Smooth muscle cell (in vitro differentiated cells): ENCODE results near the gene PPP1R14C. TPM values are rescaled to one million over a fixed set of nuclear protein-coding genes. Genes with fewer than 3 reads are reported as not detected.
"Not testable (repeated sequence)": the region's sequence is repeated elsewhere in the genome, so short reads cannot be mapped to it uniquely, and the experiment has no call there.

ENCODE experiments used
- DNase-seq: peaks from one replicate; lab custom pipeline; 2025; ENCODE audit not compliant: unreplicated experiment; lab: John Stamatoyannopoulos, UW
- H2AFZ ChIP-seq: fragments of 200-600 bp; sonication (generic); 2 replicates; pipeline ENCODE4 v1.6.0; 2016; ENCODE audit warnings: antibody characterized with exemption, low read depth, mild to moderate bottlenecking
- H3F3A ChIP-seq: fragments of 200-600 bp; sonication (generic); 2 replicates; pipeline ENCODE4 v1.6.0; 2017; ENCODE audit warnings: antibody characterized with exemption, low read depth
- H3K27ac ChIP-seq: fragments of 200-600 bp; sonication (generic); 2 replicates; pipeline ENCODE4 v1.5.1; 2016; ENCODE audit warnings: low read depth, mild to moderate bottlenecking
- H3K27me3 ChIP-seq: fragments of 200-600 bp; sonication (generic); 2 replicates; pipeline ENCODE4 v1.6.1; 2016; ENCODE audit warnings: low read depth, mild to moderate bottlenecking
- H3K36me3 ChIP-seq: fragments of 200-600 bp; sonication (generic); 2 replicates; pipeline ENCODE4 v1.5.1; 2016; ENCODE audit warnings: low read depth
- H3K4me1 ChIP-seq: fragments of 200-600 bp; sonication (generic); 2 replicates; pipeline ENCODE4 v1.5.1; 2016; ENCODE audit warnings: low read depth
- H3K4me2 ChIP-seq: fragments of 200-600 bp; sonication (generic); 2 replicates; pipeline ENCODE4 v1.6.0; 2016; ENCODE audit warnings: mild to moderate bottlenecking
- H3K4me3 ChIP-seq: fragments of 200-600 bp; sonication (generic); 2 replicates; pipeline ENCODE4 v1.5.1; 2016; ENCODE audit warnings: mild to moderate bottlenecking
- H3K79me2 ChIP-seq: fragments of 200-600 bp; sonication (generic); 2 replicates; pipeline ENCODE4 v1.6.0; 2016; ENCODE audit warnings: low read depth, mild to moderate bottlenecking
- H3K9ac ChIP-seq: fragments of 200-600 bp; sonication (generic); 2 replicates; pipeline ENCODE4 v1.6.0; 2016; ENCODE audit warnings: low read depth
- H3K9me3 ChIP-seq: fragments of 200-600 bp; sonication (generic); replicated peaks from 2 replicates; pipeline ENCODE4 v1.5.1; 2016; ENCODE audit warnings: low read depth
- H4K20me1 ChIP-seq: fragments of 200-600 bp; sonication (generic); 2 replicates; pipeline ENCODE4 v1.6.0; 2016; ENCODE audit warnings: low read depth
- CTCF ChIP-seq: fragments of 200-600 bp; sonication (generic); IDR thresholded peaks from 2 replicates; pipeline ENCODE4 v1.5.1; 2017; ENCODE audit warnings: borderline replicate concordance, mild to moderate bottlenecking, antibody characterized with exemption; ENCODE audit not compliant: insufficient read depth, poor library complexity, severe bottlenecking
- WGBS: methylation state at CpG from one replicate; pipeline ENCODE4 v1.1.7; 2016; ENCODE audit warnings: low lambda C conversion rate; 5-methylcytosine and 5-hydroxymethylcytosine counted together
- polyA plus RNA-seq: library from polyadenylated mRNA; unstranded; fragments of >200 nt; fragmentation: Nextera tagmentation; extraction: Ambion mirVana; gene quantifications from 2 replicates; pipeline ENCODE4 v1.2.1, GENCODE V29; 2016
- total RNA-seq: library from RNA; depleted of rRNA; stranded (reverse); fragments of >200 nt; gene quantifications from 2 replicates; pipeline ENCODE4 v1.2.3, GENCODE V29; 2014

The PPP1R14C gene
- total and polyA plus RNA-seq, 2 experiments from 2014 or later, result 2.6 to 7.9 TPM

GRCh38 chr6:150133686-150134085 lies 9.2 kb upstream of the PPP1R14C start:
- Histone ChIP-seq H3K4me1 (no peaks in the 10 kb centered on the region), H3K27ac (no peak overlapping the region), H3K36me3 (no peaks in the 10 kb centered on the region), H3K4me3 (no peak overlapping the region), H3K79me2 (no peaks in the 10 kb centered on the region), H3K27me3 (peaks cover 17% of the 10 kb centered on the region), H2AFZ (no peak overlapping the region), H3K4me2 (no peak overlapping the region), H3K9me3 (no peaks in the 10 kb centered on the region), H3K9ac (no peak overlapping the region), H4K20me1 (no peaks in the 10 kb centered on the region), H3F3A (no peaks in the 10 kb centered on the region)
- 83% methylated on average over 2 of the region's 2 CpGs for WGBS
- no peak for TF ChIP-seq CTCF
- DNase-seq, result no peak

- H3K4me3 ChIP-seq, result no peak overlapping the region
- no peaks in the 10 kb centered on the region for H3F3A ChIP-seq
- H3K79me2 ChIP-seq, result no peaks in the 10 kb centered on the region
- no peaks in the 10 kb centered on the region for H4K20me1 ChIP-seq
- WGBS, result 87% methylated on average over 7 of the region's 7 CpGs
- no peak overlapping the region for H3K4me2 ChIP-seq
- no peak overlapping the region for H2AFZ ChIP-seq
- no peaks in the 10 kb centered on the region for H3K4me1 ChIP-seq
- H3K27ac ChIP-seq, result no peak overlapping the region
- no peak for TF ChIP-seq CTCF
- no peaks in the 10 kb centered on the region for H3K9me3 ChIP-seq
- no peak overlapping the region for H3K9ac ChIP-seq
- DNase-seq, result no peak
- no peaks in the 10 kb centered on the region for H3K36me3 ChIP-seq
- peaks cover 23% of the 10 kb centered on the region for H3K27me3 ChIP-seq
These were observed 8.4 kb upstream of the PPP1R14C start for GRCh38 chr6:150134280-150134920.

- not testable (repeated sequence) for DNase-seq, H3K4me1 ChIP-seq, H2AFZ ChIP-seq, H3K36me3 ChIP-seq, H4K20me1 ChIP-seq, H3K4me2 ChIP-seq, H3K4me3 ChIP-seq, H3F3A ChIP-seq, H3K27ac ChIP-seq, H3K9me3 ChIP-seq, H3K9ac ChIP-seq, H3K79me2 ChIP-seq
- WGBS, result 77% methylated on average over 3 of the region's 3 CpGs
- H3K27me3 ChIP-seq, result peaks cover 56% of the 10 kb centered on the region
These were observed 5.1 kb upstream of the PPP1R14C start for GRCh38 chr6:150137711-150138110.

- WGBS, result 70% methylated on average over 7 of the region's 7 CpGs
- H3K27me3 ChIP-seq, result peaks cover 66% of the 10 kb centered on the region
- DNase-seq, result no peak
These were observed 4.2 kb upstream of the PPP1R14C start for GRCh38 chr6:150138638-150139037.

More at GRCh38 chr6:150138638-150139037, 4.2 kb upstream of the PPP1R14C start:
- Histone ChIP-seq H2AFZ (no peak overlapping the region), H4K20me1 (no peaks in the 10 kb centered on the region), H3K27ac (no peak overlapping the region), H3K4me3 (no peak overlapping the region), H3K9ac (no peak overlapping the region), H3K79me2 (no peaks in the 10 kb centered on the region), H3F3A (no peaks in the 10 kb centered on the region), H3K4me2 (no peak overlapping the region), H3K4me1 (no peaks in the 10 kb centered on the region), H3K9me3 (no peaks in the 10 kb centered on the region), H3K36me3 (no peaks in the 10 kb centered on the region)
- TF ChIP-seq CTCF, result no peak
